HepG2 (cell line): Measurements from ENCODE around the gene ZFP64. TPM values are rescaled to one million over a fixed set of nuclear protein-coding genes. Genes with fewer than 3 reads are reported as not detected.

Experiments used
- ATAC-seq: fragments of 200-7000 bp; cut with Tn5 transposase; 3 replicates; pipeline ENCODE4 v1.9.1; 2020; ENCODE audit warnings: mild to moderate bottlenecking, moderate library complexity
- BruUV-seq: library from RNA; stranded (reverse); fragments of 400-500 nt; replicated peaks from 2 replicates; lab custom pipeline; 2021; lab: Mats Ljungman, UMichigan
- CTCF ChIA-PET: fragments of 300-600 bp; formaldehyde crosslinking; extraction: SDS; loops from one replicate; lab custom pipeline; 2021; ENCODE audit warnings: low total read pairs, inconsistent platforms, low intra/inter-chr PET ratio; lab: Yijun Ruan, JAX
- POLR2A ChIA-PET: fragments of 350-600 bp; sonication (Branson Sonifier 250); formaldehyde crosslinking; loops from one replicate; lab custom pipeline; 2020; ENCODE audit warnings: antibody characterized with exemption, inconsistent platforms; lab: Yijun Ruan, JAX
- DNase-seq: peaks from one replicate; pipeline ENCODE4 v3.0.0-alpha.2; 2015; ENCODE audit warnings: low spot score
- FAIRE-seq: peaks from 3 replicates; lab custom pipeline; 2011; peaks lifted over from hg19 to GRCh38; lab: Jason Lieb, UNC
- H2AFZ ChIP-seq: one replicate; pipeline ENCODE4 v1.6.1; 2011; ENCODE audit warnings: low read length, inconsistent platforms
- H3K27ac ChIP-seq: fragments of 300-600 bp; 3 replicates; pipeline ENCODE4 v1.8.0; 2011; ENCODE audit warnings: mixed run types, mild to moderate bottlenecking, mixed read lengths, low read length, inconsistent platforms; ENCODE audit not compliant: insufficient read depth; ENCODE audit errors: extremely low read length
- H3K27me3 ChIP-seq, 2 experiments: fragments of 200-600 bp in 1 of 2; 2 replicates in 1 of 2; 3 replicates in 1 of 2; pipeline versions ENCODE4 v1.6.0 to v1.8.0; 2011; ENCODE audit warnings: low read length in 2 of 2, mild to moderate bottlenecking in 2 of 2, moderate library complexity in 2 of 2, inconsistent platforms in 1 of 2; ENCODE audit not compliant: insufficient read depth in 2 of 2, control insufficient read depth in 1 of 2
- H3K36me3 ChIP-seq, 2 experiments: fragments of 200-600 bp in 1 of 2; replicated peaks in 1 of 2; 2 replicates in 1 of 2; 3 replicates in 1 of 2; pipeline versions ENCODE4 v1.5.1 to v1.8.0; 2011; ENCODE audit warnings: low read length in 2 of 2, inconsistent platforms in 1 of 2; ENCODE audit not compliant: insufficient read depth in 2 of 2, control insufficient read depth in 1 of 2
- H3K4me1 ChIP-seq: 2 replicates; pipeline ENCODE4 v1.5.1; 2012; ENCODE audit warnings: low read length, inconsistent platforms; ENCODE audit not compliant: insufficient read depth
- H3K4me2 ChIP-seq: 2 replicates; pipeline ENCODE4 v1.6.0; 2011; ENCODE audit warnings: low read depth, low read length, inconsistent platforms
- H3K4me3 ChIP-seq, 3 experiments: fragments of 200-600 bp in 1 of 3; sonication (generic), shearing (Covaris generic) in 1 of 3; replicated peaks in 1 of 3; 2 replicates each; pipeline ENCODE4 v1.5.1; 2011 to 2016; ENCODE audit warnings: low read length in 3 of 3, inconsistent platforms in 2 of 3, low read depth in 2 of 3, mild to moderate bottlenecking in 2 of 3, control low read depth in 1 of 3, mixed read lengths in 1 of 3; ENCODE audit not compliant: insufficient read depth in 1 of 3
- H3K79me2 ChIP-seq: one replicate; pipeline ENCODE4 v1.6.1; 2011; ENCODE audit warnings: low read length, inconsistent platforms; ENCODE audit not compliant: insufficient read depth
- H3K9ac ChIP-seq: 2 replicates; pipeline ENCODE4 v1.6.0; 2011; ENCODE audit warnings: mild to moderate bottlenecking, low read depth, low read length, inconsistent platforms; ENCODE audit not compliant: insufficient read depth
- H3K9me3 ChIP-seq: 2 replicates; pipeline ENCODE4 v1.5.1; 2012; ENCODE audit warnings: mild to moderate bottlenecking, low read length
- H4K20me1 ChIP-seq: 2 replicates; pipeline ENCODE4 v1.6.0; 2011; ENCODE audit warnings: inconsistent platforms, mild to moderate bottlenecking, low read length, moderate library complexity; ENCODE audit not compliant: insufficient read depth
- CREBL2 ChIP-seq: sonication (generic); formaldehyde crosslinking; IDR thresholded peaks from 2 replicates; pipeline ENCODE4 v1.8.1; 2023; ENCODE audit warnings: missing genetic modification reagents, mild to moderate bottlenecking, borderline replicate concordance
- CTCF ChIP-seq: sonication (generic); formaldehyde crosslinking; IDR thresholded peaks from 2 replicates; pipeline ENCODE4 v1.5.0; 2020; ENCODE audit warnings: mild to moderate bottlenecking, missing genetic modification reagents, moderate library complexity
- E2F1 ChIP-seq: sonication (generic); formaldehyde crosslinking; IDR thresholded peaks from 2 replicates; pipeline ENCODE4 v1.5.0; 2020; ENCODE audit warnings: missing genetic modification reagents
- FOXM1 ChIP-seq: sonication (generic); formaldehyde crosslinking; IDR thresholded peaks from 2 replicates; pipeline ENCODE4 v1.5.0; 2020; ENCODE audit warnings: missing genetic modification reagents
- GFI1 ChIP-seq: sonication (generic); formaldehyde crosslinking; IDR thresholded peaks from 2 replicates; pipeline ENCODE4 v1.5.0; 2020; ENCODE audit warnings: missing genetic modification reagents, mild to moderate bottlenecking, borderline replicate concordance
- GMEB2 ChIP-seq: IDR thresholded peaks from 2 replicates; pipeline ENCODE4 v1.6.1; 2016; ENCODE audit warnings: missing biosample characterization, missing genetic modification reagents, low read depth
- THAP11 ChIP-seq: IDR thresholded peaks from 2 replicates; pipeline ENCODE4 v1.6.1; 2016; ENCODE audit warnings: missing biosample characterization, missing genetic modification reagents
- ZMYM4 ChIP-seq: sonication (generic); formaldehyde crosslinking; IDR thresholded peaks from 2 replicates; pipeline ENCODE4 v1.8.1; 2023; ENCODE audit warnings: mild to moderate bottlenecking, missing genetic modification reagents
- ZNF414 ChIP-seq: sonication (generic); formaldehyde crosslinking; IDR thresholded peaks from 2 replicates; pipeline ENCODE4 v1.5.0; 2020; ENCODE audit warnings: missing genetic modification reagents
- ZNF512 ChIP-seq: sonication (generic); formaldehyde crosslinking; IDR thresholded peaks from 2 replicates; pipeline ENCODE4 v1.4.0; 2020; ENCODE audit warnings: mild to moderate bottlenecking, missing genetic modification reagents
- ZNF546 ChIP-seq: sonication (generic); formaldehyde crosslinking; conservative IDR thresholded peaks from 2 replicates; pipeline ENCODE4 v1.8.1; 2023; ENCODE audit warnings: mild to moderate bottlenecking, missing genetic modification reagents
- ZNF564 ChIP-seq: sonication (generic); formaldehyde crosslinking; IDR thresholded peaks from 2 replicates; pipeline ENCODE4 v1.8.1; 2023; ENCODE audit warnings: mild to moderate bottlenecking, missing genetic modification reagents
- WGBS: methylation state at CpG from one replicate; pipeline ENCODE4 v1.1.6; 2017; ENCODE audit warnings: low lambda C conversion rate; 5-methylcytosine and 5-hydroxymethylcytosine counted together
- in situ Hi-C: cut with HindIII; loops from 2 replicates; pipeline ENCODE4 v1.10.0; 2017; ENCODE audit warnings: low pct_unique_long_range_greater_than_20kb; ENCODE audit not compliant: extremely low pct_ligation_motif_present
- intact Hi-C: fragments of 100-400 bp; cut with micrococcal nuclease; formaldehyde crosslinking; loops from one replicate; pipeline ENCODE4 v1.10.0; 2022; ENCODE audit not compliant: unreplicated experiment
- polyA plus RNA-seq, 8 experiments: library from polyadenylated mRNA; depleted of rRNA in 3 of 8; stranded (reverse) in 7 of 8; unstranded in 1 of 8; fragments of >200 nt; fragmentation: Illumina TruSeq in 4 of 8; extraction: Trizol in 4 of 8; gene quantifications; 2 replicates each; pipeline versions ENCODE4 v1.2.1 to v1.2.3, GENCODE V29; 2011 to 2016; ENCODE audit warnings: low read depth in 4 of 8, missing spikeins in 1 of 8, mixed read lengths in 1 of 8; ENCODE audit not compliant: insufficient read depth in 1 of 8
- total RNA-seq, 5 experiments: library from RNA; depleted of rRNA; stranded (reverse); fragments of >200 nt; fragmentation: Illumina TruSeq; extraction: Trizol; gene quantifications; 2 replicates each; pipeline ENCODE4 v1.2.3, GENCODE V29; 2016; ENCODE audit warnings: low read depth in 1 of 5

ZFP64 gene
- total and polyA plus RNA-seq, 2 of the 13 experiments (the other 11 are each of a cell fraction or from before 2014, with no cell fraction given), result 12.0 to 24.3 TPM

GRCh38 chr20:52217689-52218395, 26.3 kb upstream of the ZFP64 start:
- POLR2A ChIA-PET, result no interaction called here
- FAIRE-seq (no peak), DNase-seq (no peak), ATAC-seq (no peak)
- H3K79me2 ChIP-seq, result no peaks in the 10 kb centered on the region
- H3K27ac ChIP-seq, result no peak overlapping the region
- in situ Hi-C loops (no loop called here), intact Hi-C loops (no loop called here)
- H3K9ac ChIP-seq, result no peak overlapping the region
- H2AFZ ChIP-seq, result no peak overlapping the region
- no peaks in the 10 kb centered on the region; a peak in 2 of 5 replicates for H3K27me3 ChIP-seq
- no peak overlapping the region for H3K4me2 ChIP-seq
- peaks cover 28% of the 10 kb centered on the region for H3K9me3 ChIP-seq
- no peaks in the 10 kb centered on the region for H4K20me1 ChIP-seq
- TF ChIP-seq ZNF564 (CRISPR knock-in tag) (no peak), E2F1 (CRISPR knock-in tag) (no peak), ZMYM4 (CRISPR knock-in tag) (no peak), ZNF512 (CRISPR knock-in tag) (no peak), GMEB2 (CRISPR knock-in tag) (no peak), CTCF (no peak), ZNF546 (CRISPR knock-in tag) (no peak), CREBL2 (no peak), GFI1 (CRISPR knock-in tag) (no peak), FOXM1 (CRISPR knock-in tag) (no peak), THAP11 (CRISPR knock-in tag) (no peak), ZNF414 (CRISPR knock-in tag) (no peak)
- TF ChIP-seq, all 625 proteins: peak for 0
- Histone ChIP-seq H3K4me1 (no peaks in the 10 kb centered on the region), H3K4me3 (no peak overlapping the region), H3K36me3 (no peaks in the 10 kb centered on the region)
- no TSS peak for BruUV-seq
- CTCF ChIA-PET, result no interaction called here
- 47% methylated on average over 2 of the region's 2 CpGs for WGBS
